Breast epithelium (tissue), 4 donors: ENCODE measurements around the gene PLAU. TPM values are rescaled to one million over a fixed set of nuclear protein-coding genes. Genes with fewer than 3 reads are reported as not detected.

Source experiments
- DNase-seq, 2 donors: peaks; one replicate each; pipeline ENCODE4 v3.0.0-alpha.2; 2019; ENCODE audit warnings: low spot score in 2 of 2
- H3K27ac ChIP-seq, 2 donors: fragments of 200-600 bp; sonication (generic) in 1 of 2; one replicate each; pipeline ENCODE4 v1.5.1; 2016 to 2019; ENCODE audit warnings: mild to moderate bottlenecking in 1 of 2
- H3K27me3 ChIP-seq, 2 donors: fragments of 200-600 bp; sonication (generic) in 1 of 2; one replicate each; pipeline versions ENCODE4 v1.5.1 to v1.6.0; 2017 to 2019; ENCODE audit warnings: control low read depth in 1 of 2, mild to moderate bottlenecking in 1 of 2
- H3K36me3 ChIP-seq: fragments of 200-600 bp; one replicate; pipeline ENCODE4 v1.5.1; 2019
- H3K4me1 ChIP-seq, 2 donors: fragments of 200-600 bp; sonication (generic); one replicate each; pipeline ENCODE4 v1.5.1; 2016 to 2019; ENCODE audit warnings: control low read depth in 1 of 2
- H3K4me3 ChIP-seq, 3 donors: fragments of 200-600 bp; sonication (generic); 1 replicate in 2 of 3; 2 replicates in 1 of 3; pipeline ENCODE4 v1.5.1; 2016 to 2019; ENCODE audit warnings: mild to moderate bottlenecking in 3 of 3, moderate library complexity in 2 of 3
- H3K9me3 ChIP-seq, 2 donors: fragments of 200-600 bp; sonication (generic) in 1 of 2; one replicate each; pipeline ENCODE4 v1.5.1; 2016 to 2019; ENCODE audit warnings: control low read depth in 1 of 2
- POLR2A ChIP-seq: fragments of 450-650 bp; IDR thresholded peaks from one replicate; pipeline ENCODE4 v1.6.1; 2016; ENCODE audit warnings: antibody characterized with exemption, mild to moderate bottlenecking, moderate library complexity
- POLR2AphosphoS5 ChIP-seq, 3 donors: sonication (generic); formaldehyde crosslinking; IDR thresholded peaks; one replicate each; pipeline ENCODE4 v1.6.1; 2017; ENCODE audit warnings: antibody characterized with exemption in 3 of 3
- intact Hi-C: fragments of 100-400 bp; cut with DNase I; formaldehyde crosslinking; loops from one replicate; pipeline ENCODE4 v1.15.1; 2023; ENCODE audit warnings: low total_unique reads
- total RNA-seq, 3 donors: library from RNA; depleted of rRNA; stranded (reverse); fragments of >200 nt; gene quantifications; one replicate each; pipeline ENCODE4 v1.1.0, GENCODE V29; 2016
- TF ChIP-seq, protein P1 (sequence below), 3 donors: fragments of 450-650 bp; IDR thresholded peaks; one replicate each; pipeline ENCODE4 v1.5.1; 2016 to 2017; ENCODE audit warnings: antibody characterized with exemption in 3 of 3, mild to moderate bottlenecking in 3 of 3, moderate library complexity in 3 of 3

PLAU gene
- total RNA-seq, 3 donors from 2014 or later = 4.2 to 11.0 (median 5.2) TPM

GRCh38 chr10:73865459-73866442, 45.2 kb upstream of the PLAU start:
- Histone ChIP-seq H3K27ac (peak overlapping the region in 1 of 2 donors; percentile 48), H3K4me1 (no peaks in the 10 kb centered on the region), H3K27me3 (no peaks in the 10 kb centered on the region), H3K36me3 (no peaks in the 10 kb centered on the region), H3K9me3 (no peaks in the 10 kb centered on the region), H3K4me3 (no peak overlapping the region)
- intact Hi-C loops = no loop called here
- TF ChIP-seq POLR2AphosphoS5 (IDR thresholded peaks at IDR 0.05) (no peak), POLR2A (no peak)
- TF ChIP-seq, protein P1, sequence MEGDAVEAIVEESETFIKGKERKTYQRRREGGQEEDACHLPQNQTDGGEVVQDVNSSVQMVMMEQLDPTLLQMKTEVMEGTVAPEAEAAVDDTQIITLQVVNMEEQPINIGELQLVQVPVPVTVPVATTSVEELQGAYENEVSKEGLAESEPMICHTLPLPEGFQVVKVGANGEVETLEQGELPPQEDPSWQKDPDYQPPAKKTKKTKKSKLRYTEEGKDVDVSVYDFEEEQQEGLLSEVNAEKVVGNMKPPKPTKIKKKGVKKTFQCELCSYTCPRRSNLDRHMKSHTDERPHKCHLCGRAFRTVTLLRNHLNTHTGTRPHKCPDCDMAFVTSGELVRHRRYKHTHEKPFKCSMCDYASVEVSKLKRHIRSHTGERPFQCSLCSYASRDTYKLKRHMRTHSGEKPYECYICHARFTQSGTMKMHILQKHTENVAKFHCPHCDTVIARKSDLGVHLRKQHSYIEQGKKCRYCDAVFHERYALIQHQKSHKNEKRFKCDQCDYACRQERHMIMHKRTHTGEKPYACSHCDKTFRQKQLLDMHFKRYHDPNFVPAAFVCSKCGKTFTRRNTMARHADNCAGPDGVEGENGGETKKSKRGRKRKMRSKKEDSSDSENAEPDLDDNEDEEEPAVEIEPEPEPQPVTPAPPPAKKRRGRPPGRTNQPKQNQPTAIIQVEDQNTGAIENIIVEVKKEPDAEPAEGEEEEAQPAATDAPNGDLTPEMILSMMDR (IDR thresholded peaks at IDR 0.05) = no peak
- DNase-seq = no peak

DNA sequence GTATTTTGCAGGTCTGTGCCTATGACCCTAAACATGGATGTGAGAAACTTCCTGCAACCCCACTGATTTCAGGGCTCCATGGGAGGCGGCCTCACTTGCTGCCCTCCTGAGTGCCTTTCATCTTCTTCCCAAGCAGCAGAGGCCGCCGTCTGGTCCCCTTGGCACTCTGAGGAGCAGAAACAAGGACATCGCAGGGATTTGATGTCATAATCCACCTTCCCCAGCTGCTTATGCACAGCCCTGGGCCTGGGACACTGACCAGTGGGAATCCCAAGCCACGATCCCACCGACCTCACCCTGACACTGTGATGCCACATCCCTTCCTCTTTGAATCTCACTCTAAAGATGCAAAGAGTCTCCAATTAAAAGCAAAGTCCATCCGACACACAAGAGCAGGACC, 44.3 kb upstream of the PLAU start:
- TF ChIP-seq, protein P1 (IDR thresholded peaks at IDR 0.05) = no peak
- TF ChIP-seq POLR2A (no peak), POLR2AphosphoS5 (IDR thresholded peaks at IDR 0.05) (no peak)
- no peaks in the 10 kb centered on the region for H3K27me3 ChIP-seq
- intact Hi-C loops = no loop called here
- H3K4me1 ChIP-seq = peaks cover 0 to under 1% of the 10 kb centered on the region in 2 donors
- H3K36me3 ChIP-seq = no peaks in the 10 kb centered on the region
- DNase-seq = no peak
- peak overlapping the region in 1 of 2 donors; percentile 48 for H3K27ac ChIP-seq
- no peak overlapping the region for H3K4me3 ChIP-seq
- no peaks in the 10 kb centered on the region for H3K9me3 ChIP-seq

GRCh38 chr10:73867126-73867807, 43.7 kb upstream of the PLAU start:
- no peak for DNase-seq
- no peaks in the 10 kb centered on the region for H3K27me3 ChIP-seq
- intact Hi-C loops = no loop called here
- H3K4me1 ChIP-seq = peaks cover 0 to 7% of the 10 kb centered on the region in 2 donors
- peak overlapping the region in 1 of 2 donors; percentile 48 for H3K27ac ChIP-seq
- H3K36me3 ChIP-seq = no peaks in the 10 kb centered on the region
- H3K9me3 ChIP-seq = no peaks in the 10 kb centered on the region
- H3K4me3 ChIP-seq = no peak overlapping the region
- TF ChIP-seq POLR2AphosphoS5 (IDR thresholded peaks at IDR 0.05) (no peak), POLR2A (no peak)
- TF ChIP-seq, protein P1 (IDR thresholded peaks at IDR 0.05) = no peak

DNA sequence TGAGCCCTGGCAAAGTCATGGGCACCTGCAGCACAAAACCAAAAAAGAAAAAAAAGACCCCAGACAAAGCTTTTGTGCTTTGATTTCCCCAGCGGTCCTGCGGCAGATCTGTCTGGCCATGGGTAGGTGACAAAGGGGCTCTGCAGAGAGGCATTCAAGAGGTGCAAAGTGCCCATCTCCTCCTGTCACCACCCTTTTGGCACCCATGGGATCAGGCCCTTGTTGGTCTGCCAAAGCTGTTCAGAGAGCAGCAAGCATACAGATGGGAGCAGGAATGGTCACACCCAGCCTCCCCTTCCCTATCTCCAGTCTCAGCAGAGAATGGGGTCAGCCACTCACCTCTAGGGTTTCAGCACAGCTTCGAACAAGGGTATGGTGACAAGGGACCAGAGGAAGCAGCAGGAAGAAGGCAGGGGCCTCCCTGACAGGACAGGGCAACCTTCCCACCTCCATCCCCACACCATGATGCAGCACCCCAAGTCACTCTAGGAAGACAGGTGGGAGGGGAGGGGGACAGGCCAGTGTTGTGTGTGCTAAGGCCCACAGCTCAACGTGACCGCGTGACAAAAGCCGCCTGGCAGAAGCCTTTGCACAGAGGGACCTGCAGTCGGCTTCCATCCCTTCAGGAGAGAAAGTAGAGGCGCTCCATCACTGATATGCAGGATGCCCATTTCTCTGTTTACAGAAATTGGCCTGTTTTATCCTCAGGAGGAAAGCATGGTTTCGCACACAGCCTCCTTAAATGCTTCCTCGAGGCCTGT, 42.9 kb upstream of the PLAU start:
- peaks cover 4 to 14% of the 10 kb centered on the region in 2 donors for H3K4me1 ChIP-seq

More for the DNA sequence above, 42.9 kb upstream of the PLAU start:
- TF ChIP-seq POLR2A = no peak
- no peak for TF ChIP-seq POLR2AphosphoS5 (IDR thresholded peaks at IDR 0.05)
- TF ChIP-seq, protein P1 (IDR thresholded peaks at IDR 0.05) = no peak
- intact Hi-C loops = no loop called here
- Histone ChIP-seq H3K9me3 (no peaks in the 10 kb centered on the region), H3K27ac (peak overlapping the region in 1 of 2 donors; percentile 48), H3K27me3 (no peaks in the 10 kb centered on the region), H3K36me3 (no peaks in the 10 kb centered on the region), H3K4me3 (no peak overlapping the region)
- no peak for DNase-seq
